Caco-2 (cell line): ENCODE results near the gene TNFSF10. TPM values are rescaled to one million over a fixed set of nuclear protein-coding genes. Genes with fewer than 3 reads are reported as not detected.

Experiments
- BruUV-seq: library from RNA; stranded (reverse); fragments of 400-500 nt; replicated peaks from 2 replicates; lab custom pipeline; 2021; lab: Mats Ljungman, UMichigan
- CTCF ChIA-PET: fragments of 300-600 bp; sonication (Branson Sonifier 250); formaldehyde crosslinking; loops from one replicate; lab custom pipeline; 2022; ENCODE audit warnings: antibody characterized with exemption; lab: Charles Lee
- POLR2A ChIA-PET: fragments of 300-600 bp; sonication (Branson Sonifier 250); formaldehyde crosslinking; loops from one replicate; lab custom pipeline; 2022; ENCODE audit warnings: antibody characterized with exemption; lab: Charles Lee
- DNase-seq, 2 experiments: peaks; one replicate each; pipeline versions ENCODE4 v3.0.0 to v3.0.0-alpha.2; 2020 to 2022
- H3K27me3 ChIP-seq: replicated peaks from 2 replicates; pipeline ENCODE4 v1.6.0; 2011; ENCODE audit warnings: low read length; ENCODE audit not compliant: control insufficient read depth, insufficient read depth
- H3K36me3 ChIP-seq: 2 replicates; pipeline ENCODE4 v1.5.1; 2011; ENCODE audit warnings: low read length; ENCODE audit not compliant: control insufficient read depth, insufficient read depth
- H3K4me1 ChIP-seq: fragments of 250-450 bp; sonication (Bioruptor Pico); 2 replicates; pipeline ENCODE4 v1.5.1; 2020; ENCODE audit warnings: mild to moderate bottlenecking
- H3K4me3 ChIP-seq: 2 replicates; pipeline ENCODE4 v1.5.1; 2011; ENCODE audit warnings: low read depth, mild to moderate bottlenecking, control low read depth, low read length
- H3K9me3 ChIP-seq: fragments of 250-450 bp; sonication (Bioruptor Pico); 2 replicates; pipeline ENCODE4 v1.5.1; 2020; ENCODE audit warnings: mild to moderate bottlenecking, moderate library complexity
- H3K27ac Mint-ChIP-seq: one replicate; pipeline ENCODE4 v1.8.0; 2022; ENCODE audit warnings: mixed read lengths; ENCODE audit not compliant: unreplicated experiment
- H3K27me3 Mint-ChIP-seq: one replicate; pipeline ENCODE4 v1.8.0; 2022; ENCODE audit warnings: mixed read lengths; ENCODE audit not compliant: insufficient read depth, unreplicated experiment
- H3K36me3 Mint-ChIP-seq: one replicate; pipeline ENCODE4 v1.8.0; 2022; ENCODE audit warnings: mild to moderate bottlenecking, mixed read lengths; ENCODE audit not compliant: insufficient read depth, unreplicated experiment
- H3K4me1 Mint-ChIP-seq: one replicate; pipeline ENCODE4 v1.8.0; 2022; ENCODE audit warnings: low read depth, mixed read lengths; ENCODE audit not compliant: unreplicated experiment
- H3K4me3 Mint-ChIP-seq: one replicate; pipeline ENCODE4 v1.8.0; 2022; ENCODE audit warnings: mild to moderate bottlenecking, moderate library complexity, mixed read lengths; ENCODE audit not compliant: unreplicated experiment
- H3K9me3 Mint-ChIP-seq: one replicate; pipeline ENCODE4 v1.8.0; 2022; ENCODE audit warnings: mixed read lengths; ENCODE audit not compliant: unreplicated experiment
- intact Hi-C: fragments of 100-400 bp; cut with micrococcal nuclease; formaldehyde crosslinking; loops from one replicate; pipeline ENCODE4 v1.10.0; 2022; ENCODE audit not compliant: unreplicated experiment
- total RNA-seq: library from RNA; stranded (reverse); gene quantifications from 2 replicates; pipeline ENCODE4 v1.2.3, GENCODE V29; 2022
- TF ChIP-seq, protein P1 (sequence below), 2 experiments: fragments of 200-600 bp in 1 of 2; IDR thresholded peaks; 1 replicate in 1 of 2; 2 replicates in 1 of 2; pipeline versions ENCODE4 v1.5.1 to v1.8.0; 2011 to 2022; ENCODE audit warnings: antibody characterized with exemption in 1 of 2, control low read depth in 1 of 2, inconsistent platforms in 1 of 2, low read depth in 1 of 2, low read length in 1 of 2, mild to moderate bottlenecking in 1 of 2, moderate library complexity in 1 of 2; ENCODE audit not compliant: insufficient read depth in 1 of 2, severe bottlenecking in 1 of 2, unreplicated experiment in 1 of 2

Gene TNFSF10
- total RNA-seq, 1 experiment from 2014 or later: not detected

DNA sequence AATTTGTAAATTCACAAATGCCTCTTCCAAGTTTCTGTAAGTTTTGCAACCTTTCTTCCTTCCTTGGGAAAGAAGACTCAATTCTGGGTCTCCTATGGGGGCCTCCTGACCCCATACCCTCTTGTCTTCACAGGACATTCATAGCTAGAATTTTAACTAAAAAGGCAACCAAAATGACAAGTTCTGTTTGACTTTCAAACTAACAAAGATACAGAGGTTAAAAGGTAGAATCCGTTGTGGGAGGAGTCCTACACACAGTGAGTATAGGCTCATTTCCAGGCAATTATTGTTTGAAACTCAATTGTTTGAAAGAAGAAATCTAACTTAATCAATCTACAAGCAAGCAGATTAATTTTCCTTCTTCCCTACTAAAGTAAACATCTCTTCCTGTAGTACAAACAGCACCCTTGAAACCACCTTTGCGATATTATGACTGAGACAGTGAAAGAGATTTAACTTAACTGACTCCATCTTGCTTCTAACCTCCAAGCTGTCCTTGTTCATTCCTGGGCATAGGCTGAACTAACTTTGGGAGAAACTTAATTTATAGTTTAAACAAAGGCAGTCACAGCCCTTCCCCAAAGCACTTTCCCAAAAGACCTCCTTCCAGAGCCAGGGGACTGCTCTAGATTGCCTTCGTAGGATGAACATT, 14.4 kb upstream of the TNFSF10 start:
- TF ChIP-seq, protein P1, sequence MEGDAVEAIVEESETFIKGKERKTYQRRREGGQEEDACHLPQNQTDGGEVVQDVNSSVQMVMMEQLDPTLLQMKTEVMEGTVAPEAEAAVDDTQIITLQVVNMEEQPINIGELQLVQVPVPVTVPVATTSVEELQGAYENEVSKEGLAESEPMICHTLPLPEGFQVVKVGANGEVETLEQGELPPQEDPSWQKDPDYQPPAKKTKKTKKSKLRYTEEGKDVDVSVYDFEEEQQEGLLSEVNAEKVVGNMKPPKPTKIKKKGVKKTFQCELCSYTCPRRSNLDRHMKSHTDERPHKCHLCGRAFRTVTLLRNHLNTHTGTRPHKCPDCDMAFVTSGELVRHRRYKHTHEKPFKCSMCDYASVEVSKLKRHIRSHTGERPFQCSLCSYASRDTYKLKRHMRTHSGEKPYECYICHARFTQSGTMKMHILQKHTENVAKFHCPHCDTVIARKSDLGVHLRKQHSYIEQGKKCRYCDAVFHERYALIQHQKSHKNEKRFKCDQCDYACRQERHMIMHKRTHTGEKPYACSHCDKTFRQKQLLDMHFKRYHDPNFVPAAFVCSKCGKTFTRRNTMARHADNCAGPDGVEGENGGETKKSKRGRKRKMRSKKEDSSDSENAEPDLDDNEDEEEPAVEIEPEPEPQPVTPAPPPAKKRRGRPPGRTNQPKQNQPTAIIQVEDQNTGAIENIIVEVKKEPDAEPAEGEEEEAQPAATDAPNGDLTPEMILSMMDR (IDR thresholded peaks at IDR 0.05; ENCODE audit: insufficient read depth in 1 of 2, low read depth in 1 of 2, low read length in 1 of 2, severe bottlenecking in 1 of 2, unreplicated experiment in 1 of 2): no peak
- POLR2A ChIA-PET: no interaction called here
- BruUV-seq: no TSS peak

DNA sequence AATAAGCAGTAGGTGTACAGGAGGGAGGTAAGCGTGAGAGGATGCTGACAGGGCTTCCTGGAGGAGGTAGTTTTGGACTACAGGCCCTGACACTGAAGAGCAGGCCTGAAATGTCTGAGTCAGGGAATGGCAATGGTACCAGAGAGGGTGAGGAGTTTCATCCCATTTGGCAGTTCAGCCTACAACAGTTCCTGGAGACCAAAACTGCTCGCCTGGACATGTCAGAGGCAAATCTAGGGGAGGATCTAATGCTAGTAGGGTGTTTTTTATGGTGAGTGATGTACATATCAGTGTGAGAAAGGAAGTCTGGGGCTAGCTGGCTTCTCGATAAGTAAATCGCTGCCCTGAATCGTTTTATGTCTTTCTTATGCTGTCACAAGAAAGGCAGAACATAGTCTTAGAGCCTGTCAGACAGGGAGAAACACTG, 13.8 kb upstream of the TNFSF10 start:
- ChIA-PET POLR2A (no interaction called here), CTCF (no interaction called here)
- Mint-ChIP-seq H3K27me3 (no peaks in the 10 kb centered on the region), H3K27ac (no peak overlapping the region), H3K4me3 (no peak overlapping the region), H3K36me3 (no peaks in the 10 kb centered on the region), H3K4me1 (no peaks in the 10 kb centered on the region), H3K9me3 (no peaks in the 10 kb centered on the region)
- H3K4me3 ChIP-seq: no peak overlapping the region
- no peak for DNase-seq
- no peaks in the 10 kb centered on the region for H3K9me3 ChIP-seq
- no peaks in the 10 kb centered on the region for H3K4me1 ChIP-seq
- TF ChIP-seq, protein P1 (IDR thresholded peaks at IDR 0.05; ENCODE audit: insufficient read depth in 1 of 2, low read depth in 1 of 2, low read length in 1 of 2, severe bottlenecking in 1 of 2, unreplicated experiment in 1 of 2): no peak
- no TSS peak for BruUV-seq
- no peaks in the 10 kb centered on the region for H3K27me3 ChIP-seq
- H3K36me3 ChIP-seq: no peaks in the 10 kb centered on the region
- intact Hi-C loops: no loop called here

More for the DNA sequence above, 14.4 kb upstream of the TNFSF10 start:
- H3K36me3 Mint-ChIP-seq: no peaks in the 10 kb centered on the region
- H3K27ac Mint-ChIP-seq: no peak overlapping the region
- CTCF ChIA-PET: no interaction called here
- Histone ChIP-seq H3K27me3 (no peaks in the 10 kb centered on the region), H3K4me3 (no peak overlapping the region), H3K4me1 (no peaks in the 10 kb centered on the region), H3K36me3 (no peaks in the 10 kb centered on the region), H3K9me3 (no peaks in the 10 kb centered on the region)
- H3K27me3 Mint-ChIP-seq: no peaks in the 10 kb centered on the region
- no peak overlapping the region for H3K4me3 Mint-ChIP-seq
- no peaks in the 10 kb centered on the region for H3K9me3 Mint-ChIP-seq
- no peak for DNase-seq
- H3K4me1 Mint-ChIP-seq: no peaks in the 10 kb centered on the region
- intact Hi-C loops: no loop called here

DNA sequence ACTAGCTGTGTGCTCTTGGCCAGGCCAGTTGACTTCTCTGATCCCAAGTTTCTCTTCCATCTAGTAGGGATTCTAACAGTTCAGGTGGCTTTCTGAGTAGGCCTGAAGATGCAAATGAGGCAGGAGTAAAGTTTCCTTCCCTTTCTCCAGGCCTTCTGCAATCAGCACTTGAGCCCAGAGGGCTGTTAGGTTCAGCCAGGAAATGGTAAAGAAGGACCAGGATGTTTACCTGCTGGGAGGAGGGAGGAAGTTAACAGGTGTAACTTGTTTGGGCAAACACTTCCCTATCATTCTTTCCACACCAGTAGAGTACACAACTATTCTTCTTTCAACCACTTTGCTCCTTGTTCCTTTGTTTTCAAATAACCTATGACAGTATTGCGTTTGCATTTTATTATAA, 13.3 kb upstream of the TNFSF10 start:
- H3K36me3 ChIP-seq: no peaks in the 10 kb centered on the region
- intact Hi-C loops: no loop called here
- H3K27me3 ChIP-seq: no peaks in the 10 kb centered on the region
- ChIA-PET CTCF (no interaction called here), POLR2A (no interaction called here)
- DNase-seq: no peak
- no peak overlapping the region for H3K27ac Mint-ChIP-seq
- H3K4me1 Mint-ChIP-seq: no peaks in the 10 kb centered on the region
- BruUV-seq: no TSS peak
- no peak overlapping the region for H3K4me3 Mint-ChIP-seq
- H3K9me3 Mint-ChIP-seq: no peaks in the 10 kb centered on the region
- TF ChIP-seq, protein P1 (IDR thresholded peaks at IDR 0.05; ENCODE audit: insufficient read depth in 1 of 2, low read depth in 1 of 2, low read length in 1 of 2, severe bottlenecking in 1 of 2, unreplicated experiment in 1 of 2): no peak
- no peaks in the 10 kb centered on the region for H3K4me1 ChIP-seq
- H3K27me3 Mint-ChIP-seq: no peaks in the 10 kb centered on the region
- no peaks in the 10 kb centered on the region for H3K9me3 ChIP-seq
- no peaks in the 10 kb centered on the region for H3K36me3 Mint-ChIP-seq
- no peak overlapping the region for H3K4me3 ChIP-seq
